H9 (cell line): ENCODE data around the gene VWA5B1. TPM values are rescaled to one million over a fixed set of nuclear protein-coding genes. Genes with fewer than 3 reads are reported as not detected.

Experiments
- DNase-seq: peaks from one replicate; pipeline ENCODE4 v3.0.0-alpha.2; 2017
- H2AFZ ChIP-seq: one replicate; pipeline ENCODE4 v1.6.1; 2013; ENCODE audit warnings: mild to moderate bottlenecking, low read length, control low read depth, moderate library complexity
- H2AK5ac ChIP-seq: 2 replicates; pipeline ENCODE4 v1.6.1; 2013; ENCODE audit warnings: low read length, control low read depth, mixed read lengths; ENCODE audit not compliant: insufficient read length
- H2BK120ac ChIP-seq: one replicate; pipeline ENCODE4 v1.6.1; 2013; ENCODE audit warnings: low read depth, mild to moderate bottlenecking, low read length, control low read depth, inconsistent platforms; ENCODE audit not compliant: poor library complexity, severe bottlenecking
- H2BK12ac ChIP-seq: 2 replicates; pipeline ENCODE4 v1.6.1; 2013; ENCODE audit warnings: low read length, control low read depth, mixed read lengths, low read depth; ENCODE audit not compliant: insufficient read length
- H2BK15ac ChIP-seq: 2 replicates; pipeline ENCODE4 v1.6.1; 2013; ENCODE audit warnings: low read depth, low read length, control low read depth
- H2BK20ac ChIP-seq: one replicate; pipeline ENCODE4 v1.6.1; 2013; ENCODE audit warnings: low read depth, mild to moderate bottlenecking, low read length, control low read depth, inconsistent platforms; ENCODE audit not compliant: poor library complexity, severe bottlenecking
- H2BK5ac ChIP-seq: 2 replicates; pipeline ENCODE4 v1.6.1; 2013; ENCODE audit warnings: low read length, control low read depth, mixed read lengths; ENCODE audit not compliant: insufficient read length
- H3K14ac ChIP-seq: 2 replicates; pipeline ENCODE4 v1.6.1; 2013; ENCODE audit warnings: low read length, control low read depth; ENCODE audit not compliant: insufficient read depth
- H3K18ac ChIP-seq: 2 replicates; pipeline ENCODE4 v1.6.1; 2013; ENCODE audit warnings: low read depth, mild to moderate bottlenecking, mixed read lengths, low read length, control low read depth; ENCODE audit not compliant: insufficient read length
- H3K23ac ChIP-seq: 2 replicates; pipeline ENCODE4 v1.6.1; 2013; ENCODE audit warnings: low read length, control low read depth, mixed read lengths, low read depth; ENCODE audit not compliant: insufficient read length
- H3K23me2 ChIP-seq: 2 replicates; pipeline ENCODE4 v1.6.1; 2013; ENCODE audit warnings: low read depth, mild to moderate bottlenecking, mixed read lengths, low read length, control low read depth; ENCODE audit not compliant: insufficient read length, poor library complexity, severe bottlenecking
- H3K27ac ChIP-seq: 2 replicates; pipeline ENCODE4 v1.5.1; 2013; ENCODE audit warnings: low read length, control low read depth, mixed read lengths, low read depth; ENCODE audit not compliant: insufficient read length
- H3K27me3 ChIP-seq: 2 replicates; pipeline ENCODE4 v1.6.1; 2013; ENCODE audit warnings: low read length, control low read depth, inconsistent platforms; ENCODE audit not compliant: insufficient read depth
- H3K4ac ChIP-seq: 2 replicates; pipeline ENCODE4 v1.6.1; 2013; ENCODE audit warnings: low read depth, mild to moderate bottlenecking, control low read depth, inconsistent platforms, low read length, moderate library complexity
- H3K4me1 ChIP-seq: 2 replicates; pipeline ENCODE4 v1.6.1; 2013; ENCODE audit warnings: low read length, control low read depth, inconsistent platforms; ENCODE audit not compliant: insufficient read depth
- H3K4me2 ChIP-seq: 2 replicates; pipeline ENCODE4 v1.6.1; 2013; ENCODE audit warnings: low read length, control low read depth, mixed read lengths; ENCODE audit not compliant: insufficient read length, insufficient read depth
- H3K56ac ChIP-seq: 2 replicates; pipeline ENCODE4 v1.6.1; 2013; ENCODE audit warnings: low read depth, mild to moderate bottlenecking, mixed read lengths, low read length, control low read depth; ENCODE audit not compliant: insufficient read length
- H3K79me1 ChIP-seq: 2 replicates; pipeline ENCODE4 v1.6.1; 2013; ENCODE audit warnings: low read depth, mild to moderate bottlenecking, moderate library complexity, low read length, control low read depth, inconsistent platforms; ENCODE audit not compliant: insufficient read depth, poor library complexity, severe bottlenecking
- H3K79me2 ChIP-seq: 2 replicates; pipeline ENCODE4 v1.6.1; 2013; ENCODE audit warnings: low read length, control low read depth, inconsistent platforms; ENCODE audit not compliant: insufficient read depth
- H3K9ac ChIP-seq: 2 replicates; pipeline ENCODE4 v1.6.1; 2013; ENCODE audit warnings: low read length, control low read depth, mixed read lengths; ENCODE audit not compliant: insufficient read length; ENCODE audit errors: extremely low read depth
- H3K9me3 ChIP-seq: one replicate; pipeline ENCODE4 v1.6.1; 2013; ENCODE audit warnings: low read depth, low read length, inconsistent platforms; ENCODE audit not compliant: control insufficient read depth
- H3T11ph ChIP-seq: one replicate; pipeline ENCODE4 v1.6.1; 2013; ENCODE audit warnings: mild to moderate bottlenecking, low read length, control low read depth, inconsistent platforms
- H4K20me1 ChIP-seq: one replicate; pipeline ENCODE4 v1.6.1; 2013; ENCODE audit not compliant: control insufficient read depth, insufficient read length, insufficient read depth
- H4K5ac ChIP-seq: 2 replicates; pipeline ENCODE4 v1.6.1; 2013; ENCODE audit warnings: low read depth, mild to moderate bottlenecking, mixed read lengths, low read length, control low read depth; ENCODE audit not compliant: insufficient read length
- H4K8ac ChIP-seq: replicated peaks from 2 replicates; pipeline ENCODE4 v1.6.1; 2013; ENCODE audit warnings: low read length, control low read depth, mixed read lengths, low read depth; ENCODE audit not compliant: insufficient read length
- H4K91ac ChIP-seq: 2 replicates; pipeline ENCODE4 v1.6.1; 2013; ENCODE audit warnings: low read depth, mild to moderate bottlenecking, moderate library complexity, mixed read lengths, low read length, control low read depth; ENCODE audit not compliant: insufficient read length
- H3K27ac Mint-ChIP-seq, 3 experiments: 2 replicates in 2 of 3; 3 replicates in 1 of 3; pipeline ENCODE4 v1.8.0; 2020 to 2021; ENCODE audit warnings: mixed read lengths in 3 of 3, mild to moderate bottlenecking in 1 of 3, moderate library complexity in 1 of 3
- H3K27me3 Mint-ChIP-seq: 2 replicates; pipeline ENCODE4 v1.8.0; 2021; ENCODE audit warnings: low read depth, mild to moderate bottlenecking, moderate library complexity, mixed read lengths
- H3K36me3 Mint-ChIP-seq, 3 experiments: 2 replicates in 2 of 3; 3 replicates in 1 of 3; pipeline ENCODE4 v1.8.0; 2020 to 2021; ENCODE audit warnings: low read depth in 3 of 3, mixed read lengths in 3 of 3; ENCODE audit not compliant: insufficient read depth in 1 of 3
- H3K4me1 Mint-ChIP-seq, 2 experiments: 2 replicates each; pipeline ENCODE4 v1.8.0; 2020; ENCODE audit warnings: mixed read lengths in 2 of 2
- H3K4me3 Mint-ChIP-seq, 2 experiments: 2 replicates in 1 of 2; 3 replicates in 1 of 2; pipeline ENCODE4 v1.8.0; 2020 to 2021; ENCODE audit warnings: mild to moderate bottlenecking in 2 of 2, mixed read lengths in 2 of 2, moderate library complexity in 1 of 2
- H3K9me3 Mint-ChIP-seq, 2 experiments: 2 replicates in 1 of 2; 3 replicates in 1 of 2; pipeline ENCODE4 v1.8.0; 2020; ENCODE audit warnings: mild to moderate bottlenecking in 2 of 2, mixed read lengths in 2 of 2, moderate library complexity in 1 of 2
- CTCF ChIP-seq: fragments of 200-600 bp; sonication (generic); conservative IDR thresholded peaks from 3 replicates; pipeline ENCODE4 v1.8.0; 2021; ENCODE audit warnings: antibody characterized with exemption, mild to moderate bottlenecking
- WGBS: extraction: QIAGEN DNeasy Blood & Tissue Kit; methylation state at CpG from one replicate; pipeline ENCODE4 v1.1.7; 2013; ENCODE audit warnings: missing lambda C conversion rate, low lambda C conversion rate, mixed read lengths; ENCODE audit not compliant: insufficient read length; ENCODE audit errors: extremely low coverage; 5-methylcytosine and 5-hydroxymethylcytosine counted together
- total RNA-seq: library from RNA; stranded (reverse); gene quantifications from 2 replicates; pipeline ENCODE4 v1.2.1, GENCODE V29; 2021

The VWA5B1 gene
- total RNA-seq, 1 experiment from 2014 or later, result not detected

GRCh38 chr1:20307026-20307425 is 16.4 kb downstream of the VWA5B1 start:
- H3K23ac ChIP-seq, result no peak overlapping the region
- H3K23me2 ChIP-seq, result no peaks in the 10 kb centered on the region
- H3K36me3 Mint-ChIP-seq, result no peaks in the 10 kb centered on the region; a peak in 1 of 7 replicates
- no peaks in the 10 kb centered on the region for H4K20me1 ChIP-seq
- no peaks in the 10 kb centered on the region for H3K27me3 ChIP-seq
- no peak overlapping the region for H2AK5ac ChIP-seq
- WGBS, result no CpG with 5 or more reads among the region's 7 CpGs
- no peaks in the 10 kb centered on the region for H3K79me2 ChIP-seq
- H3K4me3 Mint-ChIP-seq, result no peak overlapping the region
- H2AFZ ChIP-seq, result no peak overlapping the region
- no peak overlapping the region for H2BK20ac ChIP-seq
- H3K79me1 ChIP-seq, result no peaks in the 10 kb centered on the region
- H2BK12ac ChIP-seq, result no peak overlapping the region
- H2BK5ac ChIP-seq, result no peak overlapping the region
- no peaks in the 10 kb centered on the region for H3K4me1 Mint-ChIP-seq
- H2BK120ac ChIP-seq, result no peak overlapping the region
- DNase-seq, result no peak
- H3K27me3 Mint-ChIP-seq, result peaks cover 38% of the 10 kb centered on the region
- no peak overlapping the region for H3K56ac ChIP-seq
- no peaks in the 10 kb centered on the region for H3K4me1 ChIP-seq
- H3K18ac ChIP-seq, result no peak overlapping the region
- no peak overlapping the region for H3K4ac ChIP-seq
- peaks cover 0 to 3% of the 10 kb centered on the region in 2 experiments; a peak in 1 of 5 replicates for H3K9me3 Mint-ChIP-seq
- H3K14ac ChIP-seq, result no peak overlapping the region
- H4K5ac ChIP-seq, result no peak overlapping the region
- no peak overlapping the region; a peak in 1 of 7 replicates for H3K27ac Mint-ChIP-seq
- TF ChIP-seq CTCF, result no peak
- no peak overlapping the region for H3T11ph ChIP-seq
- H3K9me3 ChIP-seq, result no peaks in the 10 kb centered on the region
- no peak overlapping the region for H3K27ac ChIP-seq
- H2BK15ac ChIP-seq, result no peak overlapping the region
- H3K9ac ChIP-seq, result no peak overlapping the region
- H4K91ac ChIP-seq, result no peak overlapping the region
- no peak overlapping the region for H3K4me2 ChIP-seq
- no peak overlapping the region for H4K8ac ChIP-seq
